DND-41 (cell line): Measurements from ENCODE around the gene KLF6.
A peak's percentile ranks its signal among the peaks of the same experiment; 100 is the strongest.

Experiments used
- ATAC-seq: fragments of 200-7000 bp; cut with Tn5 transposase; 3 replicates; pipeline ENCODE4 v1.9.1; 2021; ENCODE audit warnings: low read depth; ENCODE audit not compliant: insufficient read depth
- DNase-seq: peaks from one replicate; pipeline ENCODE4 v3.0.0-alpha.2; 2020
- H2AFZ ChIP-seq: 2 replicates; pipeline ENCODE4 v1.6.0; 2012; ENCODE audit warnings: low read depth, low read length
- H3K27ac ChIP-seq: 2 replicates; pipeline ENCODE4 v1.5.1; 2012; ENCODE audit warnings: low read length, inconsistent platforms
- H3K27me3 ChIP-seq: fragments of 200-600 bp; sonication (generic); 2 replicates; pipeline ENCODE4 v1.6.0; 2012; ENCODE audit warnings: low read length, mild to moderate bottlenecking, inconsistent platforms; ENCODE audit not compliant: insufficient read depth, poor library complexity
- H3K36me3 ChIP-seq: 2 replicates; pipeline ENCODE4 v1.5.1; 2012; ENCODE audit warnings: low read length, inconsistent platforms; ENCODE audit not compliant: insufficient read depth
- H3K4me1 ChIP-seq: 2 replicates; pipeline ENCODE4 v1.5.1; 2012; ENCODE audit warnings: mild to moderate bottlenecking, low read length; ENCODE audit not compliant: insufficient read depth
- H3K4me2 ChIP-seq: 2 replicates; pipeline ENCODE4 v1.6.0; 2012; ENCODE audit warnings: mild to moderate bottlenecking, moderate library complexity, low read length, inconsistent platforms; ENCODE audit not compliant: insufficient read depth
- H3K4me3 ChIP-seq, 2 experiments: fragments of 200-600 bp in 1 of 2; shearing (Covaris generic) in 1 of 2; 2 replicates each; pipeline ENCODE4 v1.5.1; 2012 to 2016; ENCODE audit warnings: inconsistent platforms in 2 of 2, low read length in 2 of 2, mild to moderate bottlenecking in 2 of 2, low read depth in 1 of 2, moderate library complexity in 1 of 2
- H3K79me2 ChIP-seq: 2 replicates; pipeline ENCODE4 v1.6.0; 2012; ENCODE audit warnings: low read length, inconsistent platforms; ENCODE audit not compliant: insufficient read depth
- H3K9ac ChIP-seq: 2 replicates; pipeline ENCODE4 v1.6.0; 2012; ENCODE audit warnings: low read depth, mild to moderate bottlenecking, inconsistent platforms, low read length, moderate library complexity
- H3K9me3 ChIP-seq: 2 replicates; pipeline ENCODE4 v1.5.1; 2012; ENCODE audit warnings: low read length, moderate library complexity, mild to moderate bottlenecking, inconsistent platforms; ENCODE audit not compliant: insufficient read depth, severe bottlenecking
- H4K20me1 ChIP-seq: 2 replicates; pipeline ENCODE4 v1.6.0; 2012; ENCODE audit warnings: low read length; ENCODE audit not compliant: insufficient read depth
- CTCF ChIP-seq: IDR thresholded peaks from 2 replicates; pipeline ENCODE4 v1.5.1; 2012; ENCODE audit warnings: borderline replicate concordance, low read length, moderate library complexity, mild to moderate bottlenecking; ENCODE audit not compliant: poor library complexity, severe bottlenecking; ENCODE audit errors: extremely low read depth
- EZH2 ChIP-seq: IDR thresholded peaks from 3 replicates; pipeline ENCODE4 v1.6.1; 2012; ENCODE audit warnings: borderline replicate concordance, low read depth, mild to moderate bottlenecking, moderate library complexity, low read length, inconsistent platforms; ENCODE audit not compliant: severe bottlenecking

The KLF6 gene

GRCh38 chr10:3822541-3823330 lies 37.7 kb upstream of the KLF6 start:
- Histone ChIP-seq H3K4me2 (no peak overlapping the region), H3K9ac (no peak overlapping the region), H3K27me3 (no peaks in the 10 kb centered on the region), H3K79me2 (no peaks in the 10 kb centered on the region), H3K4me3 (no peak overlapping the region), H3K9me3 (no peaks in the 10 kb centered on the region), H3K36me3 (no peaks in the 10 kb centered on the region), H4K20me1 (no peaks in the 10 kb centered on the region), H3K4me1 (no peaks in the 10 kb centered on the region), H2AFZ (no peak overlapping the region), H3K27ac (no peak overlapping the region)
- DNase-seq: no peak
- no peak for ATAC-seq
- TF ChIP-seq EZH2 (no peak), CTCF (no peak)

- Histone ChIP-seq H3K36me3 (no peaks in the 10 kb centered on the region), H3K9ac (no peak overlapping the region), H4K20me1 (no peaks in the 10 kb centered on the region), H3K79me2 (no peaks in the 10 kb centered on the region), H3K4me3 (no peak overlapping the region), H3K9me3 (no peaks in the 10 kb centered on the region), H2AFZ (no peak overlapping the region), H3K4me2 (no peak overlapping the region), H3K27ac (peak overlapping the region; percentile 28; the same call in 1 of the 2 replicates), H3K27me3 (no peaks in the 10 kb centered on the region), H3K4me1 (peaks cover 11% of the 10 kb centered on the region)
- DNase-seq: no peak
- ATAC-seq: no peak
- no peak for TF ChIP-seq EZH2
- no peak for TF ChIP-seq CTCF
These were observed 35.2 kb upstream of the KLF6 start for GRCh38 chr10:3820255-3820654.

GRCh38 chr10:3816995-3817394 lies 32.0 kb upstream of the KLF6 start:
- Histone ChIP-seq H3K79me2 (0 out of 2 replicates have a peak, but pooled peaks cover under 1% of the 10 kb centered on the region), H3K9me3 (no peaks in the 10 kb centered on the region), H3K36me3 (no peaks in the 10 kb centered on the region), H3K4me1 (peaks cover 41% of the 10 kb centered on the region), H3K4me3 (no peak overlapping the region), H4K20me1 (no peaks in the 10 kb centered on the region), H2AFZ (no peak overlapping the region), H3K4me2 (no peak overlapping the region), H3K27ac (no peak overlapping the region), H3K27me3 (no peaks in the 10 kb centered on the region), H3K9ac (no peak overlapping the region)
- ATAC-seq: no peak
- DNase-seq: no peak
- no peak for TF ChIP-seq CTCF
- no peak for TF ChIP-seq EZH2
